Activated T-helper 1 cell treated with anti-CD3 and anti-CD28 coated beads, Interleukin-12 subunit alpha, Interleukin-12 subunit beta, Interleukin-2, Interleukin-4 antibody, amounts not matched to agents 30 ng/mL and 10 ng/mL and 1 ng/mL, durations not matched to agents 14 hours and 24 hours and 36 hours (primary cell): ENCODE measurements around the gene FBXW10B. TPM values are rescaled to one million over a fixed set of nuclear protein-coding genes. Genes with fewer than 3 reads are reported as not detected.
"Not testable (repeated sequence)": the region's sequence is repeated elsewhere in the genome, so short reads cannot be mapped to it uniquely, and the experiment has no call there.

Experiments
- DNase-seq: peaks from one replicate; pipeline ENCODE4 v3.0.0; 2021; ENCODE audit warnings: low spot score
- H3K27ac Mint-ChIP-seq: one replicate; pipeline ENCODE4 v1.8.0; 2021; ENCODE audit warnings: mild to moderate bottlenecking, mixed read lengths
- H3K27me3 Mint-ChIP-seq: one replicate; pipeline ENCODE4 v1.8.0; 2022; ENCODE audit warnings: mild to moderate bottlenecking, moderate library complexity, mixed read lengths; ENCODE audit not compliant: insufficient read depth
- H3K36me3 Mint-ChIP-seq: one replicate; pipeline ENCODE4 v1.8.0; 2021; ENCODE audit warnings: low read depth, mixed read lengths
- H3K4me1 Mint-ChIP-seq: one replicate; pipeline ENCODE4 v1.8.0; 2021; ENCODE audit warnings: low read depth, mixed read lengths
- H3K4me3 Mint-ChIP-seq: one replicate; pipeline ENCODE4 v1.8.0; 2021; ENCODE audit warnings: mild to moderate bottlenecking, moderate library complexity, mixed read lengths
- H3K9me3 Mint-ChIP-seq: one replicate; pipeline ENCODE4 v1.8.0; 2021; ENCODE audit warnings: mixed read lengths
- intact Hi-C: fragments of 100-400 bp; cut with micrococcal nuclease; formaldehyde crosslinking; loops from one replicate; pipeline ENCODE4 v1.15.1; 2024
- total RNA-seq: library from RNA; stranded (reverse); gene quantifications from 2 replicates; pipeline ENCODE4 v1.2.3, GENCODE V29; 2022

FBXW10B gene, protein sequence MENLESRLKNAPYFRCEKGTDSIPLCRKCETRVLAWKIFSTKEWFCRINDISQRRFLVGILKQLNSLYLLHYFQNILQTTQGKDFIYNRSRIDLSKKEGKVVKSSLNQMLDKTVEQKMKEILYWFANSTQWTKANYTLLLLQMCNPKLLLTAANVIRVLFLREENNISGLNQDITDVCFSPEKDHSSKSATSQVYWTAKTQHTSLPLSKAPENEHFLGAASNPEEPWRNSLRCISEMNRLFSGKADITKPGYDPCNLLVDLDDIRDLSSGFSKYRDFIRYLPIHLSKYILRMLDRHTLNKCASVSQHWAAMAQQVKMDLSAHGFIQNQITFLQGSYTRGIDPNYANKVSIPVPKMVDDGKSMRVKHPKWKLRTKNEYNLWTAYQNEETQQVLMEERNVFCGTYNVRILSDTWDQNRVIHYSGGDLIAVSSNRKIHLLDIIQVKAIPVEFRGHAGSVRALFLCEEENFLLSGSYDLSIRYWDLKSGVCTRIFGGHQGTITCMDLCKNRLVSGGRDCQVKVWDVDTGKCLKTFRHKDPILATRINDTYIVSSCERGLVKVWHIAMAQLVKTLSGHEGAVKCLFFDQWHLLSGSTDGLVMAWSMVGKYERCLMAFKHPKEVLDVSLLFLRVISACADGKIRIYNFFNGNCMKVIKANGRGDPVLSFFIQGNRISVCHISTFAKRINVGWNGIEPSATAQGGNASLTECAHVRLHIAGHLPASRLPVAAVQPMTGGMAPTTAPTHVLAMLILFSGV
- 1.0 and 1.5 TPM in 2 replicates for total RNA-seq

DNA sequence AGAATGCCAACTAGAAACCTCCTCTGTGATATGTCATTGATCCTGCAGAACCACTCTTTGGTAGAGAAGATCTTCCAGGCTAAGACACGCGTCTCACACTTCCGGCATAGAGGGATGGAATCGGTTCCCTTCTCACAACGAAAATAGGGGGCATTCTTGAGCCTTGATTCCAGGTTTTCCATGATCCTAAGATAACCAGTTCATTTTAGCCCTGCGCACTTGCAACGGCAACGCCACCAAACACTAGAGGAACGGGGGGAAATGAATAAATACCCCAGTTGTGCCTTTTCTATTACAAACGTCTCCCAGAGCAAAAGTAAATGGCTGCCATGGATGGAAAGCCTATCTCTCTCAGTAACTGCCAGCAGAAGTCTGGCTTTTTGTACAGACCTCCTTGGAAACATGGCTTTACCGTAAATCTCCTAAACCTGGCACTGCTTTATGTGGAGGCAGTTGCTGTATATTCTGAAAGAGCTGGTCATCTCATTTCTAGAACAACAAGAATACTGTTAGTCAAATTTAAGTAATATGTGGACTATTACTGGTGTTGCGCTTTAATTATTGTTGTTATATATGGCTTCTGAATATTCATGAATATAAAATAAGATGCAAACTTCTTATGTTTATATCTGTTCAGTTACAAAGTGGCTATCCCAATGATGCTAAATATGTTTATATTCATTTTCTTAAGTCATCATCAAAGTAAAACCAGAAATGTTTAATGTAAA lies at the start of gene FBXW10B:
FBXW10B (minus strand) TSS at position 374 of the 728 bp plus-strand sequence; CDS start at position 182, 192 bp downstream.
- H3K9me3 Mint-ChIP-seq, H3K27me3 Mint-ChIP-seq, intact Hi-C loops, H3K4me1 Mint-ChIP-seq, H3K36me3 Mint-ChIP-seq, H3K27ac Mint-ChIP-seq, H3K4me3 Mint-ChIP-seq, DNase-seq: not testable (repeated sequence)

- Mint-ChIP-seq H3K4me3 (no peak overlapping the region), H3K27ac (no peak overlapping the region), H3K27me3 (no peaks in the 10 kb centered on the region), H3K9me3 (no peaks in the 10 kb centered on the region), H3K36me3 (peaks cover 20% of the 10 kb centered on the region), H3K4me1 (peaks cover 10% of the 10 kb centered on the region)
- intact Hi-C loops = no loop called here
- no peak for DNase-seq
Measured at GRCh38 chr17:15663691-15664090, 44.2 kb upstream of the FBXW10B start.

DNA sequence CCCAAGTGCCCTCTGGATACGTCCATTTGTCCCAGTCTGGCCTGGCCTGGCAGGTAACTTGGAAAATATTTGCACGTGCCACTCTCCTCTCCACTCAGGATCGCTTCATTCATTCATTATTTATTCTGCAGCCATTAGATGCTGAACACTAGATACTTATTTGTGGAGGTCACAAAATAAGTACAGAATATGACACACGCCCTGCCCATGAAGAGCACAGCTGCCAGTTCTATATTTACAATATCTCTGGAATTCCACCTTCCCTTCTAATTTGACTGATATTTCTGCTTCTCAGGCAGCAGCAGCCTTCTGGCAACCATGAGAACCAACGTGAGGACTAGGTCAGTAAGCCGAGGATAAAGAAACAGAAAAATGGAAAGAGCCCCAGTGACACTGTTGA lies 43.7 kb upstream of the FBXW10B start:
- no peaks in the 10 kb centered on the region for H3K27me3 Mint-ChIP-seq

DNA sequence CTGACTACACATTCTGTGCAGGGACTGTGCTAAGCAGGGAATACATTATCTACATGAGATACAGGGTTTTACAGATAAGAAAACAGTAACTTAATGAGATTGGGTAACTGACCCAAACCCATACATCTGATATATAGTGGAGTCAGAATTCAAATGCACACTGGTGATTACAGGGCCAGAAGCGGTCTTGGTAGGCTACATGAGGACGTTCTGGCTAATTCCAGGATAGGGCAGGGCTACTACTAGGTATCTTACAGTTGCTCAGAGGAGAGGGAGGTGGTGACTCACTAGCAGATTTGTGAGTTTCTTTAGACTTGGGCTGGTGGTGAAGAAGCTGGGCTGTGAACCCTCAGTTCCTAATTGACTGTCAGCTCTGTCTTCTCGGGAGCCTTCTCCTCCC lies 43.2 kb upstream of the FBXW10B start:
- intact Hi-C loops = no loop called here
- no peak overlapping the region for H3K4me3 Mint-ChIP-seq

More for the DNA sequence above, 43.7 kb upstream of the FBXW10B start:
- Mint-ChIP-seq H3K4me3 (no peak overlapping the region), H3K27ac (no peak overlapping the region), H3K36me3 (peaks cover 19% of the 10 kb centered on the region), H3K4me1 (peaks cover 10% of the 10 kb centered on the region), H3K9me3 (no peaks in the 10 kb centered on the region)
- no peak for DNase-seq
- intact Hi-C loops = no loop called here

DNA sequence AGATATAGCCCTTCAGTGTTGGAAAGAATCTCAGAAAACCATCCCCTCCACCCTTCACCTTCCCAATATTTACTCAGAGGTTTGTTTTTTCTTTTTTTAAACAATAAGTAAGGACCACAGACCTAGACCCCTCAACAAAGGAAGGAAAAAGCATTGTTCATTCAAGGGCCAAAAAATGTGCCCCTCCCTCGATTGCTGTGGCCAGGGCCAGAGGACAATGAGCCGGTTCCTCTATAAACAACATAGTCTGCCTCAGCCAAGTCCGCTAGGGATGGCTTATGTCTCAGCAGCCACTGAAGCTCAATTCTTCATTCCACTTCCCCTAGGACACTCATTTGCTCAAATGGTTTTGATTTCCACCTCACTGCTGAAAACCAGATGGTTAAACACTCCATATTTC lies 40.6 kb upstream of the FBXW10B start:
- Mint-ChIP-seq H3K36me3 (peaks cover 19% of the 10 kb centered on the region), H3K27me3 (no peaks in the 10 kb centered on the region), H3K9me3 (no peaks in the 10 kb centered on the region), H3K27ac (no peak overlapping the region), H3K4me3 (no peak overlapping the region), H3K4me1 (peaks cover 16% of the 10 kb centered on the region)
- no peak for DNase-seq
- intact Hi-C loops = no loop called here

More for the DNA sequence above, 43.2 kb upstream of the FBXW10B start:
- Mint-ChIP-seq H3K27ac (no peak overlapping the region), H3K4me1 (peaks cover 10% of the 10 kb centered on the region), H3K9me3 (no peaks in the 10 kb centered on the region), H3K36me3 (peaks cover 15% of the 10 kb centered on the region), H3K27me3 (no peaks in the 10 kb centered on the region)
- no peak for DNase-seq

- Mint-ChIP-seq H3K4me3 (no peak overlapping the region), H3K4me1 (peaks cover 16% of the 10 kb centered on the region)
Measured at GRCh38 chr17:15659663-15660062, 40.2 kb upstream of the FBXW10B start.

GRCh38 chr17:15659236-15659635 lies 39.7 kb upstream of the FBXW10B start:
- no peak for DNase-seq
- H3K36me3 Mint-ChIP-seq = peaks cover 19% of the 10 kb centered on the region
- no peak overlapping the region for H3K27ac Mint-ChIP-seq
- peaks cover 16% of the 10 kb centered on the region for H3K4me1 Mint-ChIP-seq
- no peaks in the 10 kb centered on the region for H3K27me3 Mint-ChIP-seq
- H3K9me3 Mint-ChIP-seq = no peaks in the 10 kb centered on the region
- intact Hi-C loops = no loop called here
- H3K4me3 Mint-ChIP-seq = no peak overlapping the region

More at GRCh38 chr17:15659663-15660062, 40.2 kb upstream of the FBXW10B start:
- Mint-ChIP-seq H3K27me3 (no peaks in the 10 kb centered on the region), H3K9me3 (no peaks in the 10 kb centered on the region), H3K27ac (no peak overlapping the region), H3K36me3 (peaks cover 19% of the 10 kb centered on the region)
- no peak for DNase-seq
- intact Hi-C loops = no loop called here

DNA sequence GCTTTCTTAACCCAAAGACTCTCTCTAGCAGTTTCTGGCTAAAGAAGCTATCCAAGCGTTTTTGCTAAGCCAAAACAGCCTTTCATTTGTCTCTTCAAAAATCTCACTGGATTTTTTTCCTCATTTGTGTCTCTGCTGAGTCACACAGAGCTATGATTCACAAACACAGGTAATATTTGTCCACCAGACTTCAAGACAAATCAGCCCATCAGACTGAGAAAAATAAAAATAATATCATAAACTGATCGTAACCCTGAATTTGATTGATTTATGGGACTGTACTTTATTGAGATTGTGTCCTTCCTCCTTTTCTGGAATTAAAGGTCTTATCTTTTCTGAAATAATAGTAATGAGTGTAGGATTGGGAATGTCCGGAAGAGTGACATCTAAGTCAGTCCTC lies 38.8 kb upstream of the FBXW10B start:
- H3K4me1 Mint-ChIP-seq = peaks cover 16% of the 10 kb centered on the region
- intact Hi-C loops = no loop called here
- H3K9me3 Mint-ChIP-seq = no peaks in the 10 kb centered on the region
- H3K27me3 Mint-ChIP-seq = no peaks in the 10 kb centered on the region
- no peak for DNase-seq
- no peak overlapping the region for H3K27ac Mint-ChIP-seq
- H3K4me3 Mint-ChIP-seq = no peak overlapping the region
- H3K36me3 Mint-ChIP-seq = peaks cover 15% of the 10 kb centered on the region

- H3K27me3 Mint-ChIP-seq = no peaks in the 10 kb centered on the region
- DNase-seq = no peak
- intact Hi-C loops = no loop called here
- no peak overlapping the region for H3K27ac Mint-ChIP-seq
- H3K4me1 Mint-ChIP-seq = peaks cover 16% of the 10 kb centered on the region
- no peaks in the 10 kb centered on the region for H3K9me3 Mint-ChIP-seq
- peaks cover 15% of the 10 kb centered on the region for H3K36me3 Mint-ChIP-seq
- H3K4me3 Mint-ChIP-seq = no peak overlapping the region
Measured at GRCh38 chr17:15657868-15658267, 38.4 kb upstream of the FBXW10B start.

GRCh38 chr17:15654886-15655561 lies 35.5 kb upstream of the FBXW10B start:
- DNase-seq = no peak
- H3K27ac Mint-ChIP-seq = no peak overlapping the region
- H3K9me3 Mint-ChIP-seq = no peaks in the 10 kb centered on the region
- no peaks in the 10 kb centered on the region for H3K27me3 Mint-ChIP-seq
- no peak overlapping the region for H3K4me3 Mint-ChIP-seq
- peaks cover 25% of the 10 kb centered on the region for H3K4me1 Mint-ChIP-seq
- peaks cover 17% of the 10 kb centered on the region for H3K36me3 Mint-ChIP-seq
- intact Hi-C loops = no loop called here

GRCh38 chr17:15654401-15654800 lies 34.9 kb upstream of the FBXW10B start:
- H3K9me3 Mint-ChIP-seq, H3K4me3 Mint-ChIP-seq, DNase-seq, intact Hi-C loops, H3K27me3 Mint-ChIP-seq, H3K27ac Mint-ChIP-seq: not testable (repeated sequence)
- Mint-ChIP-seq H3K36me3 (peaks cover 17% of the 10 kb centered on the region), H3K4me1 (peaks cover 32% of the 10 kb centered on the region)

DNA sequence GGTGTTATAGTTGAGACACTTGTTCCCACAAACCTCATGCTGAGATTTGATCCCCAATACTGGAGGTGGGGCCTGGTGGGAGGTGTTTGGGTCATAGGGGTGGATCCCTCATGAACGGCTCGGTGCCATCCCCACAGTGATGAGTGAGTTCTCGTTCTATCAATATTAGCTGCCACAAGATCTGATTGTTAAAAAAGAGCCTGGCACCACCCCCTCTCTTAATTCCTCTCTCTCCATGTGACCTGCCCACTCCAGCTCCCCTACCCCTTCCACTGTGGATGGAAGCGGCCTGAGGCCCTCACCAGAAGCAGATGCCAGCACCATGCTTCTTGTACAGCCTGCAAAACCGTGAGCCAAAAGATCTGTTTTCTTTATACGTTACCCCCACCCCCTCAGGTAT lies 33.5 kb upstream of the FBXW10B start:
- Mint-ChIP-seq H3K4me1 (peaks cover 46% of the 10 kb centered on the region), H3K36me3 (peaks cover 16% of the 10 kb centered on the region), H3K4me3 (no peak overlapping the region), H3K9me3 (no peaks in the 10 kb centered on the region), H3K27ac (no peak overlapping the region), H3K27me3 (no peaks in the 10 kb centered on the region)
- intact Hi-C loops = no loop called here
- DNase-seq = no peak
